T-helper 17 cell (primary cell): Measurements from ENCODE around the gene AURKAIP1. TPM values are rescaled to one million over a fixed set of nuclear protein-coding genes. Genes with fewer than 3 reads are reported as not detected.

Experiments used
- ATAC-seq: fragments of 150-1000 bp; cut with Tn5 transposase; 2 replicates; pipeline ENCODE4 v1.10.0; 2021; ENCODE audit warnings: mild to moderate bottlenecking, moderate library complexity
- DNase-seq, 3 donors: peaks; one replicate each; pipeline versions ENCODE4 v3.0.0 to v3.0.0-alpha.2; 2020 to 2021
- H3K9me3 ChIP-seq: one replicate; pipeline ENCODE4 v1.7.0; 2013; ENCODE audit warnings: low read length, mild to moderate bottlenecking; ENCODE audit not compliant: control insufficient read depth, poor library complexity, severe bottlenecking
- H3K27ac Mint-ChIP-seq: one replicate; pipeline ENCODE4 v1.8.0; 2022; ENCODE audit warnings: mild to moderate bottlenecking, moderate library complexity, mixed read lengths
- H3K27me3 Mint-ChIP-seq: one replicate; pipeline ENCODE4 v1.8.0; 2022; ENCODE audit warnings: mixed read lengths
- H3K36me3 Mint-ChIP-seq: one replicate; pipeline ENCODE4 v1.8.0; 2022; ENCODE audit warnings: low read depth, mixed read lengths
- H3K4me1 Mint-ChIP-seq: one replicate; pipeline ENCODE4 v1.8.0; 2022; ENCODE audit warnings: mild to moderate bottlenecking, mixed read lengths
- H3K4me3 Mint-ChIP-seq: one replicate; pipeline ENCODE4 v1.8.0; 2022; ENCODE audit warnings: mild to moderate bottlenecking, moderate library complexity, mixed read lengths
- total RNA-seq, 4 donors: library from RNA in 2 of 4; stranded (reverse) in 2 of 4; gene quantifications; one replicate each; pipeline ENCODE4 v1.2.3 and lab custom pipeline; 2022 to 2026

Gene AURKAIP1
- total RNA-seq, 2 donors from 2014 or later: 58.3 to 62.6 TPM

DNA sequence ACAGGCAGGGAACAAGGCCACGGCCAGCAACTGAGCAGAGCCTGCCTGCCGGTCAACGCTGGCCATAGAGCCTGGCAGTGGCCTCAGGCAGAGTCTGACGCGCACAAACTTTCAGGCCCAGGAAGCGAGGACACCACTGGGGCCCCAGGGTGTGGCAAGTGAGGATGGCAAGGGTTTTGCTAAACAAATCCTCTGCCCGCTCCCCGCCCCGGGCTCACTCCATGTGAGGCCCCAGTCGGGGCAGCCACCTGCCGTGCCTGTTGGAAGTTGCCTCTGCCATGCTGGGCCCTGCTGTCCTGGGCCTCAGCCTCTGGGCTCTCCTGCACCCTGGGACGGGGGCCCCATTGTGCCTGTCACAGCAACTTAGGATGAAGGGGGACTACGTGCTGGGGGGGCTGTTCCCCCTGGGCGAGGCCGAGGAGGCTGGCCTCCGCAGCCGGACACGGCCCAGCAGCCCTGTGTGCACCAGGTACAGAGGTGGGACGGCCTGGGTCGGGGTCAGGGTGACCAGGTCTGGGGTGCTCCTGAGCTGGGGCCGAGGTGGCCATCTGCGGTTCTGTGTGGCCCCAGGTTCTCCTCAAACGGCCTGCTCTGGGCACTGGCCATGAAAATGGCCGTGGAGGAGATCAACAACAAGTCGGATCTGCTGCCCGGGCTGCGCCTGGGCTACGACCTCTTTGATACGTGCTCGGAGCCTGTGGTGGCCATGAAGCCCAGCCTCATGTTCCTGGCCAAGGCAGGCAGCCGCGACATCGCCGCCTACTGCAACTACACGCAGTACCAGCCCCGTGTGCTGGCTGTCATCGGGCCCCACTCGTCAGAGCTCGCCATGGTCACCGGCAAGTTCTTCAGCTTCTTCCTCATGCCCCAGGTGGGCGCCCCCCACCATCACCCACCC lies 43.7 kb downstream of the AURKAIP1 start, which contains the start of gene TAS1R3:
TSS of gene TAS1R3 (plus strand) at position 213 of the 898 bp plus-strand sequence. CDS start at position 279, 66 bp downstream.
- no peak within 1 kb of the TSS for H3K27ac Mint-ChIP-seq
- no peaks in the 10 kb centered on the region for H3K36me3 Mint-ChIP-seq
- no peaks in the 10 kb centered on the region for H3K27me3 Mint-ChIP-seq
- no peak within 1 kb of the TSS for H3K4me3 Mint-ChIP-seq
- no peak for DNase-seq
- ATAC-seq: no peak
- H3K9me3 ChIP-seq: no peaks in the 10 kb centered on the region
- peaks cover 3% of the 10 kb centered on the region for H3K4me1 Mint-ChIP-seq

DNA sequence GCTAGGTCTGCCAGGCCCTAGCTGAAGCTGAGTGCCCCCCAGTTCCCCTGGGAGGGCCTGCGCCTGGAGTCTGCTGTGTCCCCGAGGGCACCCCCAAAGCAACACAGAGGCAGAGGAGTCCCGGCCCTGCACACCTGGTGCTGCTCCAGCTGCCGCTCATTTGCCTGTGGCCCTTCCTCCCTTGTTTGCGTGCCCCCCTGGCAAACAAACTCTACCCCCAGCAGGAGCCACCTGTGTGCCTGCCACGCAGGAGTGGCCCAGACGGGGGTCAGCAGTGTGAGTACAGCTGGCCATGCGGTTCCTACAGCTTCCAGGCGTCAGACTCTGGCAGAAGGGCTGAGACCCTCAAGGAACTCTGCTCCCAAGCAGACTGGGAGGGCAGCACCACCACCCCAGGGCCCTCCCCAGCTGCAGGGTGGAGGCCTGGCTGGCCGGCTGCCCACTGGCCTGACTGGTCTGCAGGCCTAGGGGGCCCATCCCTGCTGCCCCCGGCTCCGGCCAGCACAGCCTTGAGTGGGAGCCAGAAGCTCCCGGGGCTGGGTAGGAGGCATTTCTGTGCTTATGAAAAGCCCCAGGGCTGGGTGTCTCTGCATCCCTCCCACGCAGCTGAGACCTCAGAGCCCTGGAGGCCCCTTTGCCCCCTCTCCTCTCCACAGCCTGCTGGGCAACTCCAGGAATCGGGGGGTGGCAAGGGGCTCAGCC lies 44.5 kb downstream of the AURKAIP1 start:
- no peak for DNase-seq
- Mint-ChIP-seq H3K27ac (no peak overlapping the region), H3K27me3 (no peaks in the 10 kb centered on the region), H3K36me3 (no peaks in the 10 kb centered on the region), H3K4me3 (no peak overlapping the region), H3K4me1 (peaks cover 10% of the 10 kb centered on the region)
- no peak for ATAC-seq
- no peaks in the 10 kb centered on the region for H3K9me3 ChIP-seq

DNA sequence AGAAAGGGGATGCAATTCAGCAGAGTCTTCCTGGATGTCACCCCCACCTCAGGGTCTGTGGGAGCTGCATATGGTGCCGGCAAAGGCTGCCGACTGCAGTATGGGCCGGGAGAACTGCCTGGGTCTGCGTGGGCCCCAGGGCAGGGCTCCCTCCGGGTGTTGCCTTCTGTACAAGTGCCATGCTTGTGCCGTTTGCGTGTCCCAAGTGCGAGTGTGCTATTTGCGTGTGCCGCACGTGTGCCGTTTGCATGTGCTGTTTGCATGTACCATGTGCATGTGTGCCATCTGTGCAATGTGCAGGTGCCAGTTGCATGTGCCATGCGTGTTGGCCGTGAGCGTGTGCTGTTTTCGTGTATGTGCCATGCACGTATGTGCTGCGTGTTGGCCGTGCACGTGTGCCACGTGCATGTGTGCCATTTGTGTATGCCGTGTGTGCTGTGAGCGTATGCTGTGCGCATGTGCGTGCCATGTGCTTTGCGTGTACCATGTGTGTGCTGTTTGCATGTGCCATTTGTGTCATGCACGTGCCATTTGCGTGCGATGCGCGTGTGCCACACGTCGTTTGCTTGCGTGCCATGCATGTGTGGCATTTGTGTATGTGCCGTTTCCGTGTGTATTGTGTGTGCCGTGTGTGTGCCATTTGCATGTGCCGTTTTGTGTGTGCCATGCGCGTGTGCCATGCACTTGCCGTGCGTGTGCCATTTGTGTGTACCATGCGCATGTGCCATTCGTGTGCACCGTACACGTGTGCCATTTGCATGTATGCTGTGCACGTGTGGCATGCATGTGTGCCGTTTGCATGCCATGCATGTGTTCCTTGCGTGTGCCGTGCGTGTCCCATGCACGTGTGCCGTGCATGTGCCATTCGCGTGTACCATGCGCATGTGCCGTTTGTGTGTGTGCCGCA lies 45.5 kb downstream of the AURKAIP1 start:
- peaks cover 10% of the 10 kb centered on the region for H3K4me1 Mint-ChIP-seq
- H3K27me3 Mint-ChIP-seq: no peaks in the 10 kb centered on the region
- ATAC-seq (no peak), DNase-seq (no peak)
- no peaks in the 10 kb centered on the region for H3K9me3 ChIP-seq
- no peak overlapping the region for H3K27ac Mint-ChIP-seq
- H3K4me3 Mint-ChIP-seq: no peak overlapping the region
- H3K36me3 Mint-ChIP-seq: no peaks in the 10 kb centered on the region

DNA sequence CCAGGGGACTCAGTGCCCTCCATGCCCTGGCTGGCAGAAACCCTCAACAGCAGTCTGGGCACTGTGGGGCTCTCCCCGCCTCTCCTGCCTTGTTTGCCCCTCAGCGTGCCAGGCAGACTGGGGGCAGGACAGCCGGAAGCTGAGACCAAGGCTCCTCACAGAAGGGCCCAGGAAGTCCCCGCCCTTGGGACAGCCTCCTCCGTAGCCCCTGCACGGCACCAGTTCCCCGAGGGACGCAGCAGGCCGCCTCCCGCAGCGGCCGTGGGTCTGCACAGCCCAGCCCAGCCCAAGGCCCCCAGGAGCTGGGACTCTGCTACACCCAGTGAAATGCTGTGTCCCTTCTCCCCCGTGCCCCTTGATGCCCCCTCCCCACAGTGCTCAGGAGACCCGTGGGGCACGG lies 46.8 kb downstream of the AURKAIP1 start:
- H3K9me3 ChIP-seq: no peaks in the 10 kb centered on the region
- Mint-ChIP-seq H3K4me1 (peaks cover 13% of the 10 kb centered on the region), H3K27me3 (no peaks in the 10 kb centered on the region), H3K27ac (no peak overlapping the region), H3K4me3 (no peak overlapping the region), H3K36me3 (peaks cover 2% of the 10 kb centered on the region)
- no peak for ATAC-seq
- DNase-seq: no peak

DNA sequence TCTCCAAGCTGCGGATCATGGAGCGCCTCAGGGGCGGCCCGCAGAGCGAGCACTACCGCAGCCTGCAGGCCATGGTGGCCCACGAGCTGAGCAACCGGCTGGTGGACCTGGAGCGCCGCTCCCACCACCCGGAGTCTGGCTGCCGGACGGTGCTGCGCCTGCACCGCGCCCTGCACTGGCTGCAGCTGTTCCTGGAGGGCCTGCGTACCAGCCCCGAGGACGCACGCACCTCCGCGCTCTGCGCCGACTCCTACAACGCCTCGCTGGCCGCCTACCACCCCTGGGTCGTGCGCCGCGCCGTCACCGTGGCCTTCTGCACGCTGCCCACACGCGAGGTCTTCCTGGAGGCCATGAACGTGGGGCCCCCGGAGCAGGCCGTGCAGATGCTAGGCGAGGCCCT lies 47.7 kb downstream of the AURKAIP1 start:
- Mint-ChIP-seq H3K4me1 (peaks cover 14% of the 10 kb centered on the region), H3K36me3 (peaks cover 2% of the 10 kb centered on the region), H3K27me3 (no peaks in the 10 kb centered on the region), H3K27ac (no peak overlapping the region), H3K4me3 (peak overlapping the region; percentile 49)
- ATAC-seq (no peak), DNase-seq (no peak)
- H3K9me3 ChIP-seq: no peaks in the 10 kb centered on the region

DNA sequence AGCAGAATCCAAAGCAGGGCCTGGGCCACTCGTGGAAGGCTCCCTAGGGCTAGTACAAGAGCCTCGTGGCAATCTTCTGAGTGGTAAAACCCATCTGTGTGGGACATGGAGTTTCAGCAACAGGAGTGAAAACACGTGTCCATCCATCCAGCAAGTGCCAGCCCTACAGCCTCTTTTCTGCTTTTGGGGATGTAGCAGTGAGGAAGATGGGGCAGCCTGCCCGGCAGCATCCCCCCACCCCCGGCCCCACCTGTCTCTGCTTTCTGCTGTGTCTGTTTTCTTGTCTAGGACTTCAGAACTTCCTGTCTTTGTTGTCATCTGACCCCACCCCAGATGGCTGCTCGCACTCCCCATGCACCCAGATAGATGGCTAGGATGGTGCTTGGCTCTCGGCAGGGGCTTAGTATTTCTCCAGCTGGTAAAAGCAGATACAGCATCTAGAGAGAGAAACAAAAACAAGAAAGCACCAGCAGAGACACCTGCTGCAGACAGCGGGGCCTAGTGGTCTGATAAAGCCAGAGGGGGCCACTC lies 48.9 kb downstream of the AURKAIP1 start:
- no peaks in the 10 kb centered on the region for H3K27me3 Mint-ChIP-seq

DNA sequence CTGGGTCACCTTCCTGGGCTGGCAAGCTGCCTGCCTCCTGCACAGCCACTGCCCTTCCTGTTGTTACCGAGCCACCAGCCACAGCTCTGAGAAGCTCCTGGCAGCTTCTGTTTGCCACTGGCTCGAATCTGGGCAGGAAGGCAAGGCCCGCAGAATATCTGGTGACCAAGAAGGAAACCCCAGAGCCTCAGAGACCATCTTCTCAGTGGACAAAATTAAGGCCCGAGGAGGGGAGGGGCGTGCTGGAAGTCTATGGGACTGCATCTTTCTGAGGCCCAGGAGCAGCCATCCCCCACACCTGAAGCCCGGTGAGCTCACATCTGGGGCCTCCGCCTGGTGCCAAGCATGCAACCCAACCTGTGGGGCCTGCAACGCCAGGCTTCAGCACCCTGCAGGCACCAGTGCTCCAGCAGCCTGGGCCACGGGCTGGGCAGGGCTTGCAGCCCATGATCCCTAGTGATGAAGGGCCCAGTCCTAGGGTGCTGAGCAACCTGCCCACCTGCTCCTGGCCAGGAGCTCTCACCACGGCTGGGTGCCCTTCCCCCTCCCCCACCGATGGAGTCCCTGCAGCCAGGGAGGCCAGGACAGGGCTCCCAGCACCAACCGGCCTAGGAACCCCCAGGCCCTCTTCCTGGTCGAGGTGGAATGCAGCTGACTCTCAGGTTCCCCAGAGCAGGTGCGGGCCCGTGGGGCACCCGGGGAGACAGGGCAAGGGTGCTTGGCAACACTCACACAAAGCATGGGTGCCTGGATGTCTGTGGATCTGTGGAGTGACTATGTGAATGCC lies 49.5 kb downstream of the AURKAIP1 start:
- Mint-ChIP-seq H3K36me3 (peaks cover 4% of the 10 kb centered on the region), H3K4me1 (peaks cover 14% of the 10 kb centered on the region), H3K27ac (peak overlapping the region; percentile 49), H3K4me3 (peak overlapping the region; percentile 94), H3K27me3 (no peaks in the 10 kb centered on the region)
- DNase-seq: no peak
- no peaks in the 10 kb centered on the region for H3K9me3 ChIP-seq
- no peak for ATAC-seq

More for the DNA sequence above, 48.9 kb downstream of the AURKAIP1 start:
- no peak for ATAC-seq
- no peaks in the 10 kb centered on the region for H3K9me3 ChIP-seq
- Mint-ChIP-seq H3K36me3 (peaks cover 4% of the 10 kb centered on the region), H3K4me1 (peaks cover 14% of the 10 kb centered on the region), H3K27ac (peak overlapping the region; percentile 49), H3K4me3 (peak overlapping the region; percentile 94)
- no peak for DNase-seq

DNA sequence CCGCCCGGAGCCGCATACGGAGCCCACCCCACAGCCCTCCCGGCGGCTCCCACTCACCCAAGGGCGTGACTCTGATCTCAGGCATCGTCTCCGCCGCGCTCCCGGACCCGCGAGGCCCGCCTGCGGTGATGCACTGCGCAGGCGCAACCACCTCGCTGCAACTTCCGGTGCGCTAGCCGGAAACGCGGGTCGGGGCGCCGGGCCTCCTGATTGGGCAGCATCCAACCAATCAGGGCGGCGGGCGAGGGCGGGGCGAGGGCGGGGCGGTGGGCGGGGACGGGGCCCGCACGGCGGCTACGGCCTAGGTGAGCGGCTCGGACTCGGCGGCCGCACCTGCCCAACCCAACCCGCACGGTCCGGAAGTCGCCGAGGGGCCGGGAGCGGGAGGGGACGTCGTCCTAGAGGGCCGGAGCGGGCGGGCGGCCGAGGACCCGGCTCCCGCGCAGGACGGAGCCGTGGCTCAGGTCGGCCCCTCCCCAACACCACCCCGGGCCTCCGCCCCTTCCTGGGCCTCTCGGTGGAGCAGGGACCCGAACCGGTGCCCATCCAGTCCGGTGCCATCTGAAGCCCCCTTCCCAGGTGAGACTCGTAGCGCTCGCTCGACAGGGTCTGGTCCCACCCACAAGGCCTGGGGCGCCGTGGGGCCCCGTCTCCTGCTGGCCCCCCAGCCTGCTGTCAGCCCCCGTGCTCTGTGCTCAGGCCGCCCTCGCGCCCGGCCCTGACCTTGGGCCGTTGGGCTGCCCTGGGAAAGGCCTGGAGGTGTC lies 50.3 kb downstream of the AURKAIP1 start, which contains the start of the genes CPTP and INTS11:
TSS of gene CPTP (plus strand) at position 279 of the 764 bp plus-strand sequence. CDS start 2,109 bp downstream, outside the sequence.
TSS of gene INTS11 (minus strand) at position 137 of the 764 bp plus-strand sequence. CDS start at position 85, 52 bp downstream.
- ATAC-seq (peak; percentile 89), DNase-seq (peak; percentile 93 to 97 (median 96))
- peaks cover 16% of the 10 kb centered on the region for H3K4me1 Mint-ChIP-seq
- H3K27ac Mint-ChIP-seq: peak within 1 kb of the TSS; percentile 88
- peak within 1 kb of the TSS; percentile 94 for H3K4me3 Mint-ChIP-seq
- no peaks in the 10 kb centered on the region for H3K9me3 ChIP-seq
- H3K36me3 Mint-ChIP-seq: peaks cover 4% of the 10 kb centered on the region
- H3K27me3 Mint-ChIP-seq: no peaks in the 10 kb centered on the region

DNA sequence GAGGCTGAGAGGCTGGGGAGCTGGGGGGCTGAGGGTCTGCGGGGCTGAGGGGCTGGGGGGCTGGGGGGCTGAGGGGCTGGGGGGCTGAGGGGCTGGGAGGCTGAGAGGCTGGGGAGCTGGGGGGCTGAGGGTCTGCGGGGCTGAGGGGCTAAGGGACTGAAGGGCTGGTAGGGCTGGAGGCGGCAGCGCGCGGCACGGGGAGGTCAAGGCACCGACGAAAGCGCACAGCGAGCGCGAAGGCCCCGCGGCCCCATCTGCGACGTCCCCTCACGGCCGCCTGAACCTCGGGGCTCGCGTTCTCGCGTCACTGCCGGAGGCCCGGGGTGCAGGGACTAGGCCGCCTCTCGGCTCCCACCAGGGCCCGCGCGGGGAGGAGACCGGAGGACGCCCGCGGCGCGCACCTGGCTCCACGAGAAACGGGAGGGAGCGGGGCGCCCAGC lies 50.9 kb downstream of the AURKAIP1 start:
- H3K27ac Mint-ChIP-seq: peak overlapping the region; percentile 88
- ATAC-seq: peak; percentile 52
- no peaks in the 10 kb centered on the region for H3K27me3 Mint-ChIP-seq
- peak overlapping the region; percentile 94 for H3K4me3 Mint-ChIP-seq
- no peaks in the 10 kb centered on the region for H3K9me3 ChIP-seq
- DNase-seq: no peak
- peaks cover 4% of the 10 kb centered on the region for H3K36me3 Mint-ChIP-seq
- peaks cover 20% of the 10 kb centered on the region for H3K4me1 Mint-ChIP-seq
